OCI-LY1 (cell line): ENCODE data around the gene PNPLA4.

Experiments used
- H2AFZ ChIP-seq: fragments of 200-600 bp; sonication (generic), shearing (Covaris generic); 2 replicates; pipeline ENCODE4 v1.6.0; 2014; ENCODE audit warnings: antibody characterized with exemption, mild to moderate bottlenecking, low read length
- H3F3A ChIP-seq: fragments of 200-600 bp; sonication (generic), shearing (Covaris generic); 2 replicates; pipeline ENCODE4 v1.6.0; 2014; ENCODE audit warnings: mild to moderate bottlenecking, antibody characterized with exemption, low read length, moderate library complexity; ENCODE audit not compliant: insufficient read depth
- H3K27ac ChIP-seq: fragments of 200-600 bp; sonication (generic); 2 replicates; pipeline ENCODE4 v1.5.1; 2014; ENCODE audit warnings: low read length, mixed run types, mild to moderate bottlenecking, low read depth; ENCODE audit not compliant: poor library complexity, severe bottlenecking
- H3K27me3 ChIP-seq: fragments of 200-600 bp; sonication (generic); 2 replicates; pipeline ENCODE4 v1.6.0; 2014; ENCODE audit warnings: antibody characterized with exemption, mild to moderate bottlenecking, low read length, moderate library complexity; ENCODE audit not compliant: insufficient read depth
- H3K36me3 ChIP-seq: fragments of 200-600 bp; sonication (generic); 2 replicates; pipeline ENCODE4 v1.6.1; 2014; ENCODE audit warnings: mild to moderate bottlenecking, antibody characterized with exemption, low read length, moderate library complexity, mixed read lengths; ENCODE audit not compliant: insufficient read depth
- H3K4me1 ChIP-seq: fragments of 200-600 bp; sonication (generic); 2 replicates; pipeline ENCODE4 v1.5.1; 2014; ENCODE audit warnings: mild to moderate bottlenecking, low read length, moderate library complexity; ENCODE audit not compliant: insufficient read depth, severe bottlenecking
- H3K4me2 ChIP-seq: fragments of 200-600 bp; sonication (generic), shearing (Covaris generic); 2 replicates; pipeline ENCODE4 v1.6.1; 2014; ENCODE audit warnings: low read length
- H3K4me3 ChIP-seq: fragments of 200-600 bp; sonication (generic); 2 replicates; pipeline ENCODE4 v1.5.1; 2014; ENCODE audit warnings: low read length, low read depth, mild to moderate bottlenecking, mixed read lengths; ENCODE audit not compliant: poor library complexity, severe bottlenecking
- H3K79me2 ChIP-seq: fragments of 200-600 bp; shearing (Covaris generic); 2 replicates; pipeline ENCODE4 v1.6.1; 2016; ENCODE audit warnings: mixed run types, low read length, mixed read lengths; ENCODE audit not compliant: insufficient read depth
- H3K9ac ChIP-seq: fragments of 200-600 bp; sonication (generic), shearing (Covaris generic); 2 replicates; pipeline ENCODE4 v1.6.1; 2014; ENCODE audit warnings: mild to moderate bottlenecking, low read length, mixed read lengths
- H3K9me2 ChIP-seq: fragments of 200-600 bp; sonication (generic), shearing (Covaris generic); 2 replicates; pipeline ENCODE4 v1.6.1; 2014; ENCODE audit warnings: low read depth, mild to moderate bottlenecking, low read length, mixed read lengths
- H3K9me3 ChIP-seq: fragments of 200-600 bp; shearing (Covaris generic); 2 replicates; pipeline ENCODE4 v1.6.1; 2014; ENCODE audit warnings: low read length, mixed read lengths
- H4K20me1 ChIP-seq: fragments of 200-600 bp; sonication (generic), shearing (Covaris generic); 2 replicates; pipeline ENCODE4 v1.6.0; 2016; ENCODE audit warnings: mild to moderate bottlenecking, low read length; ENCODE audit not compliant: insufficient read depth
- EZH2 ChIP-seq: fragments of 200-600 bp; sonication (generic), shearing (Covaris generic); IDR thresholded peaks from 2 replicates; pipeline ENCODE4 v1.8.0; 2017; ENCODE audit warnings: borderline replicate concordance, mixed run types, mild to moderate bottlenecking, antibody characterized with exemption, low read length, moderate library complexity, mixed read lengths
- TF ChIP-seq, protein P1 (sequence below): fragments of 200-600 bp; sonication (generic), shearing (Covaris generic); IDR thresholded peaks from 2 replicates; pipeline ENCODE4 v1.5.1; 2017; ENCODE audit warnings: mild to moderate bottlenecking, antibody characterized with exemption, low read length, moderate library complexity, mixed read lengths

Gene PNPLA4

DNA sequence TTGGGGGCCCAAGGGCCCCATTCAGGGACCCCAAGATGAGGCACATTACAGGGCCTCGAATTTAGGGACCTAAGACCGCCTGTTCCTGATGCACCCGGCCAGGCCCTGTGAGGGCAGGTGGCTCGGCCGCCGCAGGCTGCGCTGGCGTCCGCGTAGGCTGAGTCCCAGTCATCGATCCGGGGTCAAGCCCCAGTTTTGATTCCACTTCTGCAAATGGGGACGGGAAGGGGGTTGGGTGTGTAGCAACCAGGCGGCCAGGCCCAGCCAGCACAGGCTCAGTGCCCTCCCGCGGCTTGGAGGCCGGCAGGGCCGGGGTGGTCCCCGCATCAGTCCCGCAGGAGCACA lies 327 bp downstream of the PNPLA4 start:
- Histone ChIP-seq H3K27ac (peak overlapping the region; percentile 61), H3K4me1 (peaks cover 28% of the 10 kb centered on the region), H2AFZ (no peak overlapping the region), H3K79me2 (no peaks in the 10 kb centered on the region), H3K9me3 (no peaks in the 10 kb centered on the region), H3K36me3 (no peaks in the 10 kb centered on the region), H4K20me1 (no peaks in the 10 kb centered on the region), H3K4me2 (peak overlapping the region; percentile 83), H3K9ac (peak overlapping the region; percentile 78), H3K4me3 (peak overlapping the region; percentile 71), H3K9me2 (no peaks in the 10 kb centered on the region), H3F3A (no peaks in the 10 kb centered on the region), H3K27me3 (no peaks in the 10 kb centered on the region)
- TF ChIP-seq, protein P1, sequence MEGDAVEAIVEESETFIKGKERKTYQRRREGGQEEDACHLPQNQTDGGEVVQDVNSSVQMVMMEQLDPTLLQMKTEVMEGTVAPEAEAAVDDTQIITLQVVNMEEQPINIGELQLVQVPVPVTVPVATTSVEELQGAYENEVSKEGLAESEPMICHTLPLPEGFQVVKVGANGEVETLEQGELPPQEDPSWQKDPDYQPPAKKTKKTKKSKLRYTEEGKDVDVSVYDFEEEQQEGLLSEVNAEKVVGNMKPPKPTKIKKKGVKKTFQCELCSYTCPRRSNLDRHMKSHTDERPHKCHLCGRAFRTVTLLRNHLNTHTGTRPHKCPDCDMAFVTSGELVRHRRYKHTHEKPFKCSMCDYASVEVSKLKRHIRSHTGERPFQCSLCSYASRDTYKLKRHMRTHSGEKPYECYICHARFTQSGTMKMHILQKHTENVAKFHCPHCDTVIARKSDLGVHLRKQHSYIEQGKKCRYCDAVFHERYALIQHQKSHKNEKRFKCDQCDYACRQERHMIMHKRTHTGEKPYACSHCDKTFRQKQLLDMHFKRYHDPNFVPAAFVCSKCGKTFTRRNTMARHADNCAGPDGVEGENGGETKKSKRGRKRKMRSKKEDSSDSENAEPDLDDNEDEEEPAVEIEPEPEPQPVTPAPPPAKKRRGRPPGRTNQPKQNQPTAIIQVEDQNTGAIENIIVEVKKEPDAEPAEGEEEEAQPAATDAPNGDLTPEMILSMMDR, result no peak

DNA sequence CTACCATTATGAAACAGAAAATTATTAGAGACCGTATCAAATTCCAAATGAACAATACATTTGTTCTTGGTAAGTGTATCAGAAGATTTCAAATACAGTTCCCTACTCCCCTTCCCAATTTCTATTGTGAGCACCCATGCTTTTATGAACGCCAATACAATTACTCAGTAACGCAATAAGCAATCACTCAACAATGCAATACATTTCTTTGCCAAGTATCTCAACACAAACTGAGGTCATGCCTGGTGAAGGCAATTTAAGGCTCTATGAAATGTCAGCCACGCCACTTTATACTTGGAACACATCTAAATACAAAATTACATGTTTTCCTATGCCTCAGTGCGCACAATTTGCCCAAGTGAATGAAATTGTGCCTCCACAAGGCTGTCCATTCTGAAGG lies 712 bp downstream of the PNPLA4 start:
- no peak for TF ChIP-seq EZH2
- no peaks in the 10 kb centered on the region for H3K36me3 ChIP-seq
- H3K9me3 ChIP-seq, result no peaks in the 10 kb centered on the region
- H3K9me2 ChIP-seq, result no peaks in the 10 kb centered on the region
- H3F3A ChIP-seq, result no peaks in the 10 kb centered on the region
- H3K27me3 ChIP-seq, result no peaks in the 10 kb centered on the region
- H4K20me1 ChIP-seq, result no peaks in the 10 kb centered on the region
- H3K4me3 ChIP-seq, result peak overlapping the region; percentile 71
- peaks cover 28% of the 10 kb centered on the region for H3K4me1 ChIP-seq
- H3K27ac ChIP-seq, result peak overlapping the region; percentile 61
- peak overlapping the region; percentile 83 for H3K4me2 ChIP-seq
- H3K9ac ChIP-seq, result peak overlapping the region; percentile 78
- H3K79me2 ChIP-seq, result no peaks in the 10 kb centered on the region
- no peak overlapping the region for H2AFZ ChIP-seq

DNA sequence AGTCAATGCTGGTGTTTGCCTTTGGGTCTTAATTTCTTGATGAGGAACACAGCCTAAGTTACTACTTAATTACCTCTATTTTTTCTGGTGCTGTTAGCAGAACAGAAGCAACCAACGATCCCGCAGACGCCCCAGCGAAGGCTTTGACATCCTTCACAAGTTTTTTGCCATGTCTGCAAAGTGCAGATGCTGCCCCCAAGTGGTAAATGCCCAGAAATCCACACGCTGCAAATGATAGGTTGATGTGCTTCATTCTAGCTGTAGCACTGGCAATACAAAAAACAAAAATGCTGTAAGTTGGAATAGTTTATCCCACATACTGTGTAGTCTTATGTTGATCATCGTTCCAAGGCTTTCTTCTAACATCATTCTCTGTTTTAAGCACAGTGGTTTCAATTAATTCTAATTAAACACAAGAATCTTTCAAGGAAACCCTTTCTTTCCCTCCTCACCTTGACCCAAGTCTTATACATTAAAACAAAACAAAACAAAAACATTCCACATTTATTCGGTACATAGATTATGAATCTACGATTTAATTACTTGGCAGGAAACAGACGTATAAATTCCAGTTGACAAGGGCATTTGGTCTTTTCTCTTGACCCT lies 1.2 kb downstream of the PNPLA4 start:
- Histone ChIP-seq H3K36me3 (no peaks in the 10 kb centered on the region), H3K79me2 (no peaks in the 10 kb centered on the region), H3K9ac (peak overlapping the region; percentile 78), H3K4me3 (peak overlapping the region; percentile 71), H3K27me3 (no peaks in the 10 kb centered on the region), H3K9me2 (no peaks in the 10 kb centered on the region), H4K20me1 (no peaks in the 10 kb centered on the region), H3K27ac (no peak overlapping the region), H2AFZ (no peak overlapping the region), H3K4me1 (peaks cover 27% of the 10 kb centered on the region), H3F3A (no peaks in the 10 kb centered on the region), H3K9me3 (no peaks in the 10 kb centered on the region), H3K4me2 (peak overlapping the region; percentile 83)
- no peak for TF ChIP-seq EZH2
- TF ChIP-seq, protein P1, result peak; percentile 64

DNA sequence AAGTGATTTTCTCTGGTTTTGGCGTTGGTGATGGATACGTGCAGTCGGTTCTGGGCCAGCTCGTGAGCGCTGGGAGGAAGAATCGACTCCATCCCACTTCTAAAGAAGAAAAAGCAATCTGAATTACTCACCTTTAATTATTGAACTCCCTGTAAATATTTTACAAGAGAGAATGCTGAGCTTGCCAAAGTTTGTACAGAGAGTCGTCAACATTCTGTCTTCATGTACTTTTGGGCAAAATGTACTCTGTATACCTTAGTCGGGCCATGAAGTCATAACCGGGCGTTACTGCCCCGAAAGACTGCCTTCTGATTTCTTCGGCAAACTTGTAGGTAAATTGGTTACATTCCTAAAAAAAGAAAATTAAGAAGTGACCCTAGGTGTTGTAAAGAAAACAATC lies 5.5 kb downstream of the PNPLA4 start:
- Histone ChIP-seq H3K27me3 (no peaks in the 10 kb centered on the region), H4K20me1 (no peaks in the 10 kb centered on the region), H3K4me2 (no peak overlapping the region), H3K9me2 (no peaks in the 10 kb centered on the region), H3K36me3 (no peaks in the 10 kb centered on the region; the same call in 1 of the 2 replicates), H3K79me2 (no peaks in the 10 kb centered on the region), H3F3A (no peaks in the 10 kb centered on the region), H3K4me1 (peaks cover 13% of the 10 kb centered on the region), H3K9ac (no peak overlapping the region), H3K4me3 (no peak overlapping the region), H3K9me3 (no peaks in the 10 kb centered on the region), H2AFZ (no peak overlapping the region), H3K27ac (no peak overlapping the region)
- TF ChIP-seq EZH2, result no peak
- TF ChIP-seq, protein P1, result no peak
